NCI-H526 treated with DMSO at 0.1 percent for 48 hours (cell line): ENCODE measurements around the gene VPS8.
A peak's percentile ranks its signal among the peaks of the same experiment; 100 is the strongest.

ENCODE experiments used
- DNase-seq: peaks from one replicate; lab custom pipeline; 2025; lab: John Stamatoyannopoulos, UW

Gene VPS8

DNA sequence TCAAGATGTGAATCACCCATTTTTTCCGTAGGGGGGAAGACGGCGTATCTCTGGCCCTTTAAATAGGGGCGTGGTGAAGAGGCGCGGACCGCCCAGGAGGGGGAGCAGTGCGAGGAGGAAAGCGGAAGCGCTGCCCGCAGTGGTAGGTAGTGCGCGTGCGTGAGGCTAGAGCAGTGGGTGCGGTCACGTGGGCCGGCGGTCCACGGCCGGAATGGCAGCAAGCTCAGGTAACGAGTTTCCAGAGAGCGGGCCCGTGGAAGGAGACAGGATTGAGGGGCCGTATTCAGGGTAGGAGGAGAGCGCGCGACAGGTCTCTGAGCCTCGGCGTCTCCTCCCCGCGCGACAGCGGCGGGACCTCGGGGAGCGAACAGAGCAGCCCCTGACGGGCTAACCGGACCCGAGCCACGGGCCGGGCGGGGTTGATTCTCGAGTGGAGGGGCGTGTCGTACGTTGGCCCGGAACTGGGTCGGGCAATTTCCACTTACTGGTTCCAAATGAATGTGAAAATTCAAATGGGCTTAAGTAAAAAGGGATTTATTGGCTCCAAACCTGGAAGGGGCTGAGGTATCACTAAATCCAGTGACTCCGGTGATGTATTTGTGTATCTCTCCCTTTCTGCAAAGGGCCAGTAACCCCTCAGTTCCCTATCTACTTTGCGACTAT is at the start of gene VPS8:
Gene VPS8, plus strand, starts transcription at position 168 of the 663 bp plus-strand sequence. CDS start 12,467 bp downstream, outside the sequence.
- peak; percentile 94 for DNase-seq

DNA sequence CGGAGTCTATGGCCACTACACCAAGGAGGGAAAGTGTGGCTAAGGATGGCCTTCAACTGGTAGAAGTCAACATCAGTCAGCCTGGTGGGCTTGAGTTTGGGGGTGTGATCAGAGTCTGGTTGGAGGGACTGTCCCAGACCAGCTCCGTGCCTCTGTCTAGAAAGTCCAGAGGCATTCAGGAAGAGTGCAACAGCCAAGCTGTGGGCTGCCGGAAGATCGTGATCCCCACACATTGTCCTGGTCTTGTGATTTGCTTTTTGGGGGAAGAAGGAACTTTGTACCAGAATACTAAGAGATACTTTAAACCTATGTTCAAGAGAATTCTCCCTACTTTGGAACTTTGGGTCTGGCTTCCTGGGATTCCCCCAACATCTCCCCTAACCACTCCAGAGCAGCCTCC is 47.8 kb upstream of the VPS8 start:
- DNase-seq = no peak

- DNase-seq = peak; percentile 52
Observed at GRCh38 chr3:184765047-184765729, 46.8 kb upstream of the VPS8 start.

- no peak for DNase-seq
Observed at GRCh38 chr3:184765730-184766074, 46.3 kb upstream of the VPS8 start.

- DNase-seq = peak; percentile 33
Observed at GRCh38 chr3:184766555-184767261, 45.3 kb upstream of the VPS8 start.

DNA sequence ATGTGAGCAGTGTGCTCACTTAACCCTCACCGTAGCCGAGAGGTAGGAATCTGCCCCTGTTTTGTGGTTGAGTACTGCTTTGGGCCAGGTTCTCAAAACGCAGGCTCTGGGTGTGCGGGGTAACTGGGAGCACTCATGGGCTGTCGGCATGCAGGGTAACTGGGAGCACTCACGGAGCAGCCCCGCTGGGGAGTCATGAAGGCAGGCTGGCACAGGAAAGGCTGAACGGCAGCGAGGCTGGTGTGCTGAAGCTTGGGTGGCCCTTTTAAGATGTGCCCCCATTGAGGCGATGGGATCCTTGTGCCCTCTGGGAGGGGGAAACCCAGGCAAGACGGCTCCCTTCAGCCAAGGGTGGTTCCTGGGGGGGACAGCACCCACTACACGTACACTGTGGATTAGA is 44.6 kb upstream of the VPS8 start:
- no peak for DNase-seq

GRCh38 chr3:184769382-184770170 is 42.4 kb upstream of the VPS8 start:
- no peak for DNase-seq

GRCh38 chr3:184770541-184770940 is 41.4 kb upstream of the VPS8 start:
- DNase-seq = no peak

- DNase-seq = no peak
Observed at GRCh38 chr3:184771301-184772127, 40.5 kb upstream of the VPS8 start.

GRCh38 chr3:184772667-184773272 is 39.2 kb upstream of the VPS8 start:
- DNase-seq = peak; percentile 35

GRCh38 chr3:184773283-184774186 is 38.4 kb upstream of the VPS8 start:
- peak; percentile 67 for DNase-seq

DNA sequence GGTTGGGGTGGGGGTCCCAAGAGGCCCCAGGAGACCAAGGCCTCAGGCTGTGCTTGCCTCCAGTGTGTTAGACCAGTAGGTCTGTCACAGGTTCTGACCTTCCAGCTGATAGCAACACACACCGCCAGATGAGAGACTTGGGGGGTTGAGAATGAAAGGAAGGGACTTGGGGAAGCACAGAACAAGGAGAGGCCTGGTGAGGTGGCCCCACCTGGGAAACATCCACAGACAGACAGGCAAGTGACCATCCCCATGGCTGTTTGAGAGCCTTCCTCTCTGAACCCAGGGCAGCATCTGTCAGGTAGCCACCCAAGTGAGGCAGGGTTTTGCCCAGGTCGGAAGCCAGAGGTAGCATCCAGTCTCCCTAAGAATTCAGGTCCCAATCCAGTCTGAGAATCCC is 35.0 kb upstream of the VPS8 start:
- DNase-seq = no peak

GRCh38 chr3:184777566-184778356 is 34.2 kb upstream of the VPS8 start:
- DNase-seq = peak; percentile 86

GRCh38 chr3:184778426-184779332 is 33.3 kb upstream of the VPS8 start:
- DNase-seq = no peak

- DNase-seq = no peak
Observed at GRCh38 chr3:184780981-184781515, 30.9 kb upstream of the VPS8 start.

DNA sequence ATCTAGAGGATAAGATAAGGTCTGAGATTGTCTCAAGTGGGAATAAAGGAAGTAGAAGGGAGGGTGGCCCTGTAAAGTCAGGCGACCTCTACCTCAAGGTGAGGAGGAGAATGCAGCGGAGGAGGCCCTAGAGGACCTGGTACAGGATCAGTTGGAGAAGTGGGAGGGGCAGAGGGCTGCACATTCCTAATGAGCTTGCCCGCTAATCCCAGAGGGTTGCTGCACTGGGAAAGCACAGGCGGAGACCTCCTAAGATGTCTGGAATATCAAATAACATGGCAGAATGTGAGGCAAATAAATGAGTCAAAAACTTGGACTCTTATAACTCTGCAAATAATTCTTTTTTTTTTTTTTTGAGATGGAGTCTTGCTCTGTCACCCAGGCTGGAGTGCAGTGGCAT is 30.2 kb upstream of the VPS8 start:
- DNase-seq = no peak

- DNase-seq = no peak
Observed at GRCh38 chr3:184783319-184783718, 28.6 kb upstream of the VPS8 start.
